Astrocyte of the spinal cord (primary cell): ENCODE data around the gene P3H2.
A peak's percentile ranks its signal among the peaks of the same experiment; 100 is the strongest.
"Not testable (repeated sequence)": the region's sequence is repeated elsewhere in the genome, so short reads cannot be mapped to it uniquely, and the experiment has no call there.

Experiments used
- DNase-seq: peaks from one replicate; pipeline ENCODE4 v3.0.0; 2011; ENCODE audit warnings: low read depth, low spot score
- H3K4me3 ChIP-seq: 2 replicates; pipeline ENCODE4 v1.5.1; 2011; ENCODE audit warnings: low read depth, mild to moderate bottlenecking, low read length, moderate library complexity
- in situ Hi-C: cut with HindIII; loops from 2 replicates; pipeline ENCODE4 v1.10.0; 2017; ENCODE audit warnings: low sequenced_read_pairs
- TF ChIP-seq, protein P1 (sequence below): IDR thresholded peaks from 2 replicates; pipeline ENCODE4 v1.5.1; 2012; ENCODE audit warnings: low read depth, mild to moderate bottlenecking, low read length, inconsistent platforms

The P3H2 gene

DNA sequence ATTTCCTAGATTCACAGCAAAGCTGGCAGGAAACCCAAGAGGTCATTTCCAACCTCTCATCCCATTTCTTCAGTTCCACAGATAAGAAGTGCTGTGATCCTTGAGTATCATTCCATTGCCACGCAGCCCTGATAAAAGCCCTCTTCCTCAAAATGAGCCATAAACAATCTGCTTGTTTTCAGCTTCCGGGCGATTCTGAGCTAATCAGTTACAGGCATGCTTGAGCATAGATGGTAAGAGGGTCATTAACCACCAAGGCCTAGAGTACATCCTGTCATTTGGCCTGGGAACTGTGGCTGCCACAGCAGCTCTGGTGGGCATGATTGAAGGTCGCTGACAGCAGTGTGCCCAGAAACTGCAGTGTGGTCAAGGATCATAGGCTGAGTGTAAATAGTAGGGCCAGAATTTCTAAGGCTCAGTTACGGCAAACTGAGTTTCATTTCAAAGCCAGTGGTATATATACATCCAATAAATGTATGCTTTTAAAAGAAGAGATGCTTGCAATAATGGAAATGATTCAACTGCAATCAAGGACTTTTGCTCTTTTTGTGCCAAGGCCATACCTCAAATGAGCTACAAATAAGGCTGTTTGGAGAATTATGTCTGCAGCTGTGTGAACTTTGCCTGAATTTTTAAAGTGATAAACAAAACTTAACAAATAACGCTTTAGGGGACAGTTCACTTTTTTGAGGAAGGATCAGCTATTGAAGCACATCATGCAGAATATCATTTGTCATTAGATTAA is 47.3 kb downstream of the P3H2 start:
- DNase-seq, result no peak
- in situ Hi-C loops, result no loop called here
- H3K4me3 ChIP-seq, result no peak overlapping the region
- TF ChIP-seq, protein P1, sequence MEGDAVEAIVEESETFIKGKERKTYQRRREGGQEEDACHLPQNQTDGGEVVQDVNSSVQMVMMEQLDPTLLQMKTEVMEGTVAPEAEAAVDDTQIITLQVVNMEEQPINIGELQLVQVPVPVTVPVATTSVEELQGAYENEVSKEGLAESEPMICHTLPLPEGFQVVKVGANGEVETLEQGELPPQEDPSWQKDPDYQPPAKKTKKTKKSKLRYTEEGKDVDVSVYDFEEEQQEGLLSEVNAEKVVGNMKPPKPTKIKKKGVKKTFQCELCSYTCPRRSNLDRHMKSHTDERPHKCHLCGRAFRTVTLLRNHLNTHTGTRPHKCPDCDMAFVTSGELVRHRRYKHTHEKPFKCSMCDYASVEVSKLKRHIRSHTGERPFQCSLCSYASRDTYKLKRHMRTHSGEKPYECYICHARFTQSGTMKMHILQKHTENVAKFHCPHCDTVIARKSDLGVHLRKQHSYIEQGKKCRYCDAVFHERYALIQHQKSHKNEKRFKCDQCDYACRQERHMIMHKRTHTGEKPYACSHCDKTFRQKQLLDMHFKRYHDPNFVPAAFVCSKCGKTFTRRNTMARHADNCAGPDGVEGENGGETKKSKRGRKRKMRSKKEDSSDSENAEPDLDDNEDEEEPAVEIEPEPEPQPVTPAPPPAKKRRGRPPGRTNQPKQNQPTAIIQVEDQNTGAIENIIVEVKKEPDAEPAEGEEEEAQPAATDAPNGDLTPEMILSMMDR, result no peak

- in situ Hi-C loops, result no loop called here
- no peak for DNase-seq
- TF ChIP-seq, protein P1, result no peak
- no peak overlapping the region for H3K4me3 ChIP-seq
Observed at GRCh38 chr3:190072856-190073255, 47.8 kb downstream of the P3H2 start.

GRCh38 chr3:190071921-190072320 is 48.8 kb downstream of the P3H2 start:
- DNase-seq, in situ Hi-C loops, H3K4me3 ChIP-seq: not testable (repeated sequence)

DNA sequence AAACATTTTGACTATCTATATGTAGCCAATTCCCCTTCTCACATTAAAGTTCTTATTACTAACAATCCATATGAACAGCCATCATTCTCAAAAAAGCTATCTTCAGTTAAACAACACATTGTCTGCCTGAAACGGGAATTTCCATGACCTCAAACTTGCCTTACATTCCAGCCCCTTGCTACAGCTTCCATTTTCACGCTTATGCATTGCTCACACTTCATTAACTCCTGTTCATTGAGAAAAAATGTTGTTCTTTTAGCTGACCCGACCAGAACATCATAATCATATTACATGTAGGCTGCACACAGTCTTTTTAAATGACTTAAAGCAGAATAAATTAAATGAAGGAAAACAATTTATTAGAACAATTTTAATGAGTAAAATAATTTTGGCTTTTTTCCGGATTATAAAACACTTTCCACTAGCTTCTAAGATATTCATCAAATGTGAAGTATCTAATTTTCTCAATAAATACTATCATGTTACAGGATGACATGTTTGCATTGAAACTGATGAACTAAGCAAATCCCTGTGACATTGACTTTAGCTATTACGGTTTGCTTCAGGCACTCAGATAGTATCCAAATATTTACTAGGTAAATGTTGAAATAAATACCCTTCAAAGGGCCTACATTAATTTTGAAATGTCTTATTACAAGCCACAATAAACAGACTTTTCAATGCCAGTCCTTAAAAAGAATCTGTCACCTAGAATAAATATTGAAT is 49.9 kb downstream of the P3H2 start:
- in situ Hi-C loops, result no loop called here
- TF ChIP-seq, protein P1, result no peak
- DNase-seq, result peak; percentile 73
- H3K4me3 ChIP-seq, result no peak overlapping the region

DNA sequence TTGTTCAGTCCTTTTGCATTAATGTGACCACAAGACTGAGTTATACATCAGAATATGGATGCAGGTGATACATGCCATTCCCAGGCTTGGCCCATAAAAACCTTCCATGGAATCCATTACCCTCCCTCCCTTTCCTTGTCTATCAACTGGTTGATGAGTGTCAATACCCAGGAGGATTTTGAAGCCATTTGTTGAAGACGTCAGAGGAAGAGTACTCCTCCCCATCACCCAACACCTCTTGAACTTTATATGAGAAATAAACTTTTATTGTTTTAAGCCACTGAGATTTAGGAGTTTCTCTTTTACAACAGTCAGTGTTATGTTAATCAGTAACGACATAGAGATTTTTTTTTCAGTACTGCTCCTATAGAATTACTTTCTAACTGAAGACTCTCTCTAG is 55.5 kb downstream of the P3H2 start:
- in situ Hi-C loops, result no loop called here
- no peak for DNase-seq
- H3K4me3 ChIP-seq, result no peak overlapping the region
- TF ChIP-seq, protein P1, result no peak

DNA sequence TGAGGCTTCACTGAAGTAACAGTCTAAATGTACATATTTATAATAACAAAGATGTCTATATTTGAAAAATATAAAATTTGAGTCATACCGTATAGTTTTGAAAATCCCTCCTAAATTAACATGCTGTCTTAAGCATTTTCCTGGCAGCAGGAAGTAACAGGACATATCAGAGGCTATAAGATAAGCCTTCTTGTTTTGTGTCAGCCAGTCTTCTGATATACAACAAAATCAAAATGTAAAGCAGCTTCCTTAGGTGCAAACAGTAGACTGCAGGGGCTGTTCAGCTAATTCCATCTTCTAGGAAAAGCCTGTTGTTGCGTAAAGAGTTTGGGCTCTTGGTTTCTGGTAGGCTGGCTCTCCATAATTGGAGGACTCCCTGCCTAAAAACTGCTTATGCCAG is 56.0 kb downstream of the P3H2 start:
- in situ Hi-C loops, result no loop called here
- DNase-seq, result no peak
- no peak overlapping the region for H3K4me3 ChIP-seq
- TF ChIP-seq, protein P1, result no peak

DNA sequence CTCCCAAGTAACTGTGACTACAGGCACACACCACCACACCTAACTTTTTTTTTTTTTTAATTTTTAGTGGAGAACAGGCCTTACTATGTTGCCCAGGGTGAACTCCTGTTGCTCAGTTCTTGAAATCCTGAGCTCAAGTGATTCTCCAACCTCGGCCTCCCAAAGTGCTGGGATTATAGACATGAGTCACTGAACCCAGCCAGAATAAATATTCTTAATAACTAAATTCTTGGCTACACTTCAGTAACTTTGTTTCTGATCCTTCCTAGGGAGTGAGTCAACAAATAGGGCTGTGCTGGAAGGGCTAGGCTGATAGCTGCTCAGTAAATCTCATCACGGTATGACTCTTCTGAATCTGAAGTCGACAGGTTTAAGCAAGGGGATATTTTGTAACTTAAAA is 56.6 kb downstream of the P3H2 start:
- TF ChIP-seq, protein P1, result no peak
- in situ Hi-C loops, result no loop called here
- DNase-seq, result peak; percentile 95
- H3K4me3 ChIP-seq, result no peak overlapping the region
